Measurements from ENCODE around the gene CBS.
"Not testable (repeated sequence)": the region's sequence is repeated elsewhere in the genome, so short reads cannot be mapped to it uniquely, and the experiment has no call there.

Gene CBS

GRCh38 chr21:43012596-43012995, 63.0 kb downstream of the CBS start:
- Histone ChIP-seq H3K4me1 (ENCODE audit: insufficient read depth, low read length) (no peaks in the 10 kb centered on the region), H3K36me3 (ENCODE audit: insufficient read depth, low read length) (peaks cover 63% of the 10 kb centered on the region)

GRCh38 chr21:43006874-43007208, 68.8 kb downstream of the CBS start:
- H3K9me3 ChIP-seq (ENCODE audit: insufficient read depth, low read length, severe bottlenecking) = no peaks in the 10 kb centered on the region
- no peak overlapping the region for H3K27ac ChIP-seq (ENCODE audit: low read length)
- no peak overlapping the region for H2AFZ ChIP-seq (ENCODE audit: low read depth, low read length)
- no peaks in the 10 kb centered on the region for H3K4me1 ChIP-seq (ENCODE audit: insufficient read depth, low read length)
- H4K20me1 ChIP-seq (ENCODE audit: insufficient read depth, low read length) = peaks cover 5% of the 10 kb centered on the region; the same call in 1 of the 2 replicates
- no peak for TF ChIP-seq CTCF (IDR thresholded peaks at IDR 0.05; ENCODE audit: borderline replicate concordance, extremely low read depth, low read length, poor library complexity, severe bottlenecking)
- TF ChIP-seq EZH2 (IDR thresholded peaks at IDR 0.05; ENCODE audit: borderline replicate concordance, low read depth, low read length, severe bottlenecking) = no peak
- peaks cover 55% of the 10 kb centered on the region for H3K36me3 ChIP-seq (ENCODE audit: insufficient read depth, low read length)
- no peak overlapping the region for H3K4me3 ChIP-seq (ENCODE audit: low read depth in 1 of 2, low read length in 2 of 2)
- no peak overlapping the region for H3K9ac ChIP-seq (ENCODE audit: low read depth, low read length)
- H3K27me3 ChIP-seq (ENCODE audit: insufficient read depth, low read length, poor library complexity) = no peaks in the 10 kb centered on the region
- peaks cover 9% of the 10 kb centered on the region for H3K79me2 ChIP-seq (ENCODE audit: insufficient read depth, low read length)
- DNase-seq (no peak), ATAC-seq (ENCODE audit: insufficient read depth, low read depth) (no peak)
- H3K4me2 ChIP-seq (ENCODE audit: insufficient read depth, low read length) = no peak overlapping the region

More at GRCh38 chr21:43012596-43012995, 63.0 kb downstream of the CBS start:
- H3K9me3 ChIP-seq (ENCODE audit: insufficient read depth, low read length, severe bottlenecking) = no peaks in the 10 kb centered on the region
- H3K9ac ChIP-seq (ENCODE audit: low read depth, low read length) = no peak overlapping the region
- H3K79me2 ChIP-seq (ENCODE audit: insufficient read depth, low read length) = no peaks in the 10 kb centered on the region
- no peaks in the 10 kb centered on the region for H4K20me1 ChIP-seq (ENCODE audit: insufficient read depth, low read length)
- no peak for ATAC-seq (ENCODE audit: insufficient read depth, low read depth)
- no peaks in the 10 kb centered on the region for H3K27me3 ChIP-seq (ENCODE audit: insufficient read depth, low read length, poor library complexity)
- H3K4me2 ChIP-seq (ENCODE audit: insufficient read depth, low read length) = no peak overlapping the region
- no peak overlapping the region for H2AFZ ChIP-seq (ENCODE audit: low read depth, low read length)
- TF ChIP-seq EZH2 (IDR thresholded peaks at IDR 0.05; ENCODE audit: borderline replicate concordance, low read depth, low read length, severe bottlenecking) (no peak), CTCF (IDR thresholded peaks at IDR 0.05; ENCODE audit: borderline replicate concordance, extremely low read depth, low read length, poor library complexity, severe bottlenecking) (no peak)
- no peak for DNase-seq
- H3K4me3 ChIP-seq (ENCODE audit: low read depth in 1 of 2, low read length in 2 of 2) = no peak overlapping the region
- no peak overlapping the region for H3K27ac ChIP-seq (ENCODE audit: low read length)

GRCh38 chr21:43006051-43006873, 69.4 kb downstream of the CBS start:
- H3K27ac ChIP-seq (ENCODE audit: low read length); H3K4me2 ChIP-seq (ENCODE audit: insufficient read depth, low read length); H3K79me2 ChIP-seq (ENCODE audit: insufficient read depth, low read length); H3K4me1 ChIP-seq (ENCODE audit: insufficient read depth, low read length); ATAC-seq (ENCODE audit: insufficient read depth, low read depth); H4K20me1 ChIP-seq (ENCODE audit: insufficient read depth, low read length); H3K9me3 ChIP-seq (ENCODE audit: insufficient read depth, low read length, severe bottlenecking); H3K4me3 ChIP-seq (ENCODE audit: low read depth in 1 of 2, low read length in 2 of 2); DNase-seq; H3K27me3 ChIP-seq (ENCODE audit: insufficient read depth, low read length, poor library complexity); H2AFZ ChIP-seq (ENCODE audit: low read depth, low read length); H3K9ac ChIP-seq (ENCODE audit: low read depth, low read length): not testable (repeated sequence)
- peaks cover 49% of the 10 kb centered on the region for H3K36me3 ChIP-seq (ENCODE audit: insufficient read depth, low read length)

- Histone ChIP-seq H3K4me2 (ENCODE audit: insufficient read depth, low read length) (no peak overlapping the region), H3K9ac (ENCODE audit: low read depth, low read length) (no peak overlapping the region), H3K27me3 (ENCODE audit: insufficient read depth, low read length, poor library complexity) (no peaks in the 10 kb centered on the region), H3K4me3 (ENCODE audit: low read depth in 1 of 2, low read length in 2 of 2) (no peak overlapping the region), H3K9me3 (ENCODE audit: insufficient read depth, low read length, severe bottlenecking) (no peaks in the 10 kb centered on the region), H3K36me3 (ENCODE audit: insufficient read depth, low read length) (peaks cover 48% of the 10 kb centered on the region), H3K4me1 (ENCODE audit: insufficient read depth, low read length) (no peaks in the 10 kb centered on the region), H3K27ac (ENCODE audit: low read length) (no peak overlapping the region), H4K20me1 (ENCODE audit: insufficient read depth, low read length) (peaks cover 5% of the 10 kb centered on the region; the same call in 1 of the 2 replicates), H2AFZ (ENCODE audit: low read depth, low read length) (no peak overlapping the region), H3K79me2 (ENCODE audit: insufficient read depth, low read length) (peaks cover 9% of the 10 kb centered on the region)
- ATAC-seq (ENCODE audit: insufficient read depth, low read depth) (no peak), DNase-seq (no peak)
- TF ChIP-seq CTCF (IDR thresholded peaks at IDR 0.05; ENCODE audit: borderline replicate concordance, extremely low read depth, low read length, poor library complexity, severe bottlenecking) (no peak), EZH2 (IDR thresholded peaks at IDR 0.05; ENCODE audit: borderline replicate concordance, low read depth, low read length, severe bottlenecking) (no peak)
Measured at GRCh38 chr21:43005635-43006034, 70.0 kb downstream of the CBS start.
